Esophagus muscularis mucosa (tissue), 3 donors: ENCODE measurements around the gene LIN52.

Experiments used
- CTCF ChIP-seq, 3 experiments: fragments of 200-600 bp in 2 of 3; fragments of 450-650 bp in 1 of 3; sonication (generic) in 2 of 3; IDR thresholded peaks; one replicate each; pipeline ENCODE4 v1.5.1; 2017 to 2019; ENCODE audit warnings: antibody characterized with exemption in 3 of 3, mild to moderate bottlenecking in 2 of 3, moderate library complexity in 1 of 3
- POLR2AphosphoS5 ChIP-seq, 2 donors: sonication (generic); formaldehyde crosslinking; IDR thresholded peaks; one replicate each; pipeline ENCODE4 v1.6.1; 2017; ENCODE audit warnings: antibody characterized with exemption in 2 of 2

GRCh38 chr14:74064883-74065282 is 19.9 kb upstream of the LIN52 start:
- TF ChIP-seq CTCF (IDR thresholded peaks at IDR 0.05) (no peak), POLR2AphosphoS5 (IDR thresholded peaks at IDR 0.05) (no peak)
